Activated B cell treated with CpG ODN at 0.5 μM for 24 hours (primary cell): ENCODE data around the gene P4HA2. TPM values are rescaled to one million over a fixed set of nuclear protein-coding genes. Genes with fewer than 3 reads are reported as not detected.

Experiments used
- ATAC-seq: fragments of 200-7000 bp; cut with Tn5 transposase; one replicate; pipeline ENCODE4 v1.10.0; 2021; ENCODE audit warnings: low read depth, mild to moderate bottlenecking, moderate library complexity
- CTCF ChIA-PET: fragments of 350-600 bp; sonication (Branson Sonifier 250); formaldehyde crosslinking; loops from one replicate; lab custom pipeline; 2021; ENCODE audit warnings: antibody characterized with exemption; lab: Charles Lee
- POLR2A ChIA-PET: fragments of 350-600 bp; sonication (Branson Sonifier 250); formaldehyde crosslinking; loops from one replicate; lab custom pipeline; 2021; ENCODE audit warnings: antibody characterized with exemption; lab: Charles Lee
- DNase-seq: peaks from one replicate; pipeline ENCODE4 v3.0.0; 2022
- H3K27ac Mint-ChIP-seq: one replicate; pipeline ENCODE4 v1.8.0; 2020; ENCODE audit warnings: mixed read lengths
- H3K27me3 Mint-ChIP-seq: one replicate; pipeline ENCODE4 v1.8.0; 2021; ENCODE audit warnings: mixed read lengths
- H3K36me3 Mint-ChIP-seq: one replicate; pipeline ENCODE4 v1.8.0; 2021; ENCODE audit warnings: low read depth, mixed read lengths
- H3K4me1 Mint-ChIP-seq: one replicate; pipeline ENCODE4 v1.8.0; 2021; ENCODE audit warnings: mixed read lengths
- H3K4me3 Mint-ChIP-seq: one replicate; pipeline ENCODE4 v1.8.0; 2020; ENCODE audit warnings: mild to moderate bottlenecking, mixed read lengths
- H3K9me3 Mint-ChIP-seq: one replicate; pipeline ENCODE4 v1.8.0; 2020; ENCODE audit warnings: mixed read lengths
- CTCF ChIP-seq: fragments of 200-600 bp; IDR thresholded peaks from one replicate; pipeline ENCODE4 v1.8.0; 2022; ENCODE audit warnings: antibody characterized with exemption, mild to moderate bottlenecking
- intact Hi-C: fragments of 100-400 bp; cut with micrococcal nuclease; formaldehyde crosslinking; loops from one replicate; pipeline ENCODE4 v1.15.1; 2024
- total RNA-seq: library from RNA; stranded (reverse); gene quantifications from 2 replicates; pipeline ENCODE4 v1.2.3, GENCODE V29; 2022

Gene P4HA2
- total RNA-seq, 1 donor from 2014 or later: 0.29 TPM

- Mint-ChIP-seq H3K27ac (no peak overlapping the region), H3K27me3 (no peaks in the 10 kb centered on the region), H3K9me3 (no peaks in the 10 kb centered on the region), H3K4me3 (no peak overlapping the region), H3K36me3 (no peaks in the 10 kb centered on the region), H3K4me1 (no peaks in the 10 kb centered on the region)
- no peak for ATAC-seq
- TF ChIP-seq CTCF: no peak
- intact Hi-C loops: loop anchor here (5.0 kb wide), 1 partner anchor 34 kb away; the partner anchor contains the start of gene P4HA2
- ChIA-PET CTCF (interaction anchor here (1.1 kb wide), 1 partner anchor 109 kb away, joined by 3 read pairs; no protein-coding TSS in a partner anchor), POLR2A (no interaction called here)
- DNase-seq: no peak
Measured at GRCh38 chr5:132193165-132193694, 34.4 kb downstream of the P4HA2 start.

GRCh38 chr5:132190161-132190817, 37.4 kb downstream of the P4HA2 start:
- POLR2A ChIA-PET: interaction anchor here (0.6 kb wide), 1 partner anchor 507 kb away, joined by 7 read pairs; no protein-coding TSS in a partner anchor

GRCh38 chr5:132184588-132184987, 43.1 kb downstream of the P4HA2 start:
- no peak for TF ChIP-seq CTCF
- DNase-seq: no peak
- H3K4me3 Mint-ChIP-seq: no peak overlapping the region
- intact Hi-C loops: no loop called here
- peaks cover 6% of the 10 kb centered on the region for H3K4me1 Mint-ChIP-seq
- no peak for ATAC-seq
- peaks cover 3% of the 10 kb centered on the region for H3K27me3 Mint-ChIP-seq
- H3K27ac Mint-ChIP-seq: no peak overlapping the region
- H3K9me3 Mint-ChIP-seq: peaks cover 2% of the 10 kb centered on the region
- H3K36me3 Mint-ChIP-seq: no peaks in the 10 kb centered on the region
- POLR2A ChIA-PET: no interaction called here
- CTCF ChIA-PET: no interaction called here

More at GRCh38 chr5:132190161-132190817, 37.4 kb downstream of the P4HA2 start:
- DNase-seq: no peak
- TF ChIP-seq CTCF: no peak
- Mint-ChIP-seq H3K4me1 (no peaks in the 10 kb centered on the region), H3K36me3 (no peaks in the 10 kb centered on the region), H3K27me3 (peaks cover 3% of the 10 kb centered on the region), H3K9me3 (no peaks in the 10 kb centered on the region), H3K27ac (no peak overlapping the region), H3K4me3 (no peak overlapping the region)
- peak; percentile 100 for ATAC-seq
- CTCF ChIA-PET: interaction anchor here (0.7 to 2.0 kb wide), 7 partner anchors 10 to 127 kb away, joined by 3 to 13 read pairs (median 5); partner anchors contain the start of gene PDLIM4
- intact Hi-C loops: loop anchor here (1.0 to 5.0 kb wide), 2 partner anchors 10 to 37 kb away; partner anchors contain the start of gene P4HA2

- Mint-ChIP-seq H3K27ac (no peak overlapping the region), H3K36me3 (no peaks in the 10 kb centered on the region), H3K9me3 (peaks cover 2% of the 10 kb centered on the region), H3K27me3 (peaks cover 3% of the 10 kb centered on the region), H3K4me3 (no peak overlapping the region), H3K4me1 (peaks cover 11% of the 10 kb centered on the region)
- ATAC-seq (no peak), DNase-seq (no peak)
- ChIA-PET POLR2A (no interaction called here), CTCF (no interaction called here)
- TF ChIP-seq CTCF: no peak
- intact Hi-C loops: no loop called here
Measured at GRCh38 chr5:132183723-132184122, 43.9 kb downstream of the P4HA2 start.

GRCh38 chr5:132182359-132183040, 45.2 kb downstream of the P4HA2 start:
- no peak for TF ChIP-seq CTCF
- Mint-ChIP-seq H3K36me3 (no peaks in the 10 kb centered on the region), H3K27me3 (peaks cover 3% of the 10 kb centered on the region), H3K4me1 (peaks cover 11% of the 10 kb centered on the region), H3K9me3 (peaks cover 2% of the 10 kb centered on the region), H3K4me3 (no peak overlapping the region), H3K27ac (no peak overlapping the region)
- DNase-seq (no peak), ATAC-seq (no peak)
- intact Hi-C loops: no loop called here
- ChIA-PET CTCF (no interaction called here), POLR2A (no interaction called here)
